NK-92 (cell line): ENCODE results near the gene ARID3A.
"Not testable (repeated sequence)": the region's sequence is repeated elsewhere in the genome, so short reads cannot be mapped to it uniquely, and the experiment has no call there.

ENCODE experiments used
- DNase-seq: peaks from one replicate; lab custom pipeline; 2025; ENCODE audit not compliant: unreplicated experiment; lab: John Stamatoyannopoulos, UW

Gene ARID3A

DNA sequence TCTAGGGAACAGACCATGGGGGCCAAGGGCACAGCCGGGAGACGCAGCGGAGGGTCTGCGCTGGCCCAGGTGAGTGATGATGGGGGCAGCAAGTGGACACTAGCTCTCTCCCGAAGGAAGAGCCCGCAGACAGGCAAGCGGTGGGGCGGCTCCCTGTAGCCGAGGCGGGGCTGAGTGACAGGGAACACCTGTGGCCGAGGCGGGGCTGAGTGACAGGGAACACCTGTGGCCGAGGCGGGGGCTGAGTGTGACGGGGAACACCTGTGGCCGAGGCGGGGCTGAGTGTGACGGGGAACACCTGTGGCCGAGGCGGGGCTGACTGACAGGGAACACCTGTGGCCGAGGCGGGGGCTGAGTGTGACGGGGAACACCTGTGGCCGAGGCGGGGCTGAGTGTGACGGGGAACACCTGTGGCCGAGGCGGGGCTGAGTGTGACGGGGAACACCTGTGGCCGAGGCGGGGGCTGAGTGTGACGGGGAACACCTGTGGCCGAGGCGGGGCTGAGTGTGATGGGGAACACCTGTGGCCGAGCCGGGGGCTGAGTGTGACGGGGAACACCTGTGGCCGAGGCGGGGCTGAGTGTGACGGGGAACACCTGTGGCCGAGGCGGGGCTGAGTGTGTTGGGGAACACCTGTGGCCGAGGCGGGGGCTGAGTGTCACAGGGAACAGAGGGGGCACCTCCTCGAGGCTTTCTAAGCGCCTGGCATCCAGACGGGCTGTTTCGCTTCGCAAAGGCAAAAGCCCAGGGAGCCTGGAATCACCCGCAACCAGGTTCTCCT is 34.2 kb upstream of the ARID3A start:
- DNase-seq, result not testable (repeated sequence)

- DNase-seq, result no peak
Observed at GRCh38 chr19:892243-892893, 33.5 kb upstream of the ARID3A start.

DNA sequence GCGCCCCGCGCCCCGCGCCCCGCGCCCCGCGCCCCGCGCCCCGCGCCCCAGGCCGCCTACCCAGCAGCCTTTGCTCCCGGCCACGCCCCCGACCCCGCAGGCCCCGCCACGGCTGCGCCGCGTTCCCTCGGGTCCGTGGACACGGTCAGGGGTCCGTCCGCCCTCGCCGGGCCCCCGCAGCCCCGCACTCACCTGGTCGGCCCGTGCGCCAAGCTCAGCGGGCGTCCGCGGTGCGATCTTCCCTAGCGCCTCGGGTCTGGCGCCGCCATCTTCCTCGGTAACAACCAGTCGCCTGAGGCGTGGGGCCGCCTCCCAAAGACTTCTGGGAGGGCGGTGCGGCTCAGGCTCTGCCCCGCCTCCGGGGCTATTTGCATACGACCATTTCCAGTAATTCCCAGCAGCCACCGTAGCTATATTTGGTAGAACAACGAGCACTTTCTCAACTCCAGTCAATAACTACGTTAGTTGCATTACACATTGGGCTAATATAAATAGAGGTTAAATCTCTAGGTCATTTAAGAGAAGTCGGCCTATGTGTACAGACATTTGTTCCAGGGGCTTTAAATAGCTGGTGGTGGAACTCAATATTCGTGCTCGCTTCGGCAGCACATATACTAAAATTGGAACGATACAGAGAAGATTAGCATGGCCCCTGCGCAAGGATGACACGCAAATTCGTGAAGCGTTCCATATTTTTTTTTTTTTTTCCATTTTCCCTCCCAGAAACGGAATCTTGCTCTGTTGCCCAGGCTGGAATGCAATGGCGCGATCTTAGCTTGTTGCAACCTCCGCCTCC is 32.7 kb upstream of the ARID3A start, which contains the start of the genes MED16 and RNU6-9:
Gene MED16 (minus strand): TSS at position 294 of the 796 bp plus-strand sequence. CDS start 2,056 bp downstream, outside the sequence.
Gene RNU6-9 (plus strand): TSS at position 591 of the 796 bp plus-strand sequence.
- DNase-seq, result no peak

DNA sequence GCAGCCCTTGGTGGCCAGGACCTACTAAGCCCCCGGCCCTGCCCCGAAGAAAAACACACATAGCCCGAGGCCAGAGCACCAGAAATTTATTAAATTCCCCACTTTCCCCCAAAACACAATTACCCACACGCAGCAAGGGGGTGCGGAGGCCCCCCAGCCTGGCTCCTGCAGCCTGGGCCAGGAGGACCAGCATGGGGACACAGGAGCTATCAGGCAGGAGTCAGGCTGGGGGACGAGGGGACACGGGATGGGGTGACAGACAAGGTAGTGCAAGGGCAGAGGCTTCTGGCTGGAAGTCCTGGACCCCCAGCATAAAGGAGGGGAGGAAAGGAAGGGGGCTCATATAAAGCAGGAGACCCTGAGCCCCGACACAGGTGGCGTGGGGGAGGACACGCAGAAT is 29.4 kb upstream of the ARID3A start:
- no peak for DNase-seq

GRCh38 chr19:896999-897398 is 28.8 kb upstream of the ARID3A start:
- no peak for DNase-seq

DNA sequence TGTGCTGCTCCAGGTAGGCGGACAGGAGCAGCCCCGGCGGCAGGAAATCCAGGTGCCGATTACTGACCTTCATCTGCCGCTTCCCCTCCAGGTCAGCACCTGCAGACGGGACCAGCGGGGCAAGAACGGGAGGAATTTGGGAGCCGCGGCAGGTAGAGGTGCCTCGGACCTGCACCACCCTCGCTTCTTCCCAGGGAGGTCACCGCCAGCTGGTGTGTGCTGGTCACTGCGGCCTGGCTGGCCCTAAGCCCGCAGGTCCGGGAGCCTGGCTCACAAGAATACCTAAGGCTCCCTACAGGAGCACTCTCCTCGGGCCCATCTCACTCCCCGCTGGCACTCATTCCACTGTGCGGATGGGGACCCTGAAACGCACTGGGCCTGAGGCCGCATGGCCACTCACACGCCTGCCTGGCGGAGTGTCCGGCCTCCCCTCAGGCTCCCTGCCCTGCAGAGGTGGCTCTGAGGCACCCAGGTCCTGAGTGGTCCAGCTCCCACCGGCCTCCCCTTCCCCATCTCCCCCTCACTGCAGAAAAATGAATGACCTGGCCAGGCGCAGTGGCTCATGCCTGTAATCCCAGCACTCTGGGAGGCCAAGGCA is 28.3 kb upstream of the ARID3A start:
- DNase-seq, result no peak

GRCh38 chr19:898663-899062 is 27.2 kb upstream of the ARID3A start:
- no peak for DNase-seq

DNA sequence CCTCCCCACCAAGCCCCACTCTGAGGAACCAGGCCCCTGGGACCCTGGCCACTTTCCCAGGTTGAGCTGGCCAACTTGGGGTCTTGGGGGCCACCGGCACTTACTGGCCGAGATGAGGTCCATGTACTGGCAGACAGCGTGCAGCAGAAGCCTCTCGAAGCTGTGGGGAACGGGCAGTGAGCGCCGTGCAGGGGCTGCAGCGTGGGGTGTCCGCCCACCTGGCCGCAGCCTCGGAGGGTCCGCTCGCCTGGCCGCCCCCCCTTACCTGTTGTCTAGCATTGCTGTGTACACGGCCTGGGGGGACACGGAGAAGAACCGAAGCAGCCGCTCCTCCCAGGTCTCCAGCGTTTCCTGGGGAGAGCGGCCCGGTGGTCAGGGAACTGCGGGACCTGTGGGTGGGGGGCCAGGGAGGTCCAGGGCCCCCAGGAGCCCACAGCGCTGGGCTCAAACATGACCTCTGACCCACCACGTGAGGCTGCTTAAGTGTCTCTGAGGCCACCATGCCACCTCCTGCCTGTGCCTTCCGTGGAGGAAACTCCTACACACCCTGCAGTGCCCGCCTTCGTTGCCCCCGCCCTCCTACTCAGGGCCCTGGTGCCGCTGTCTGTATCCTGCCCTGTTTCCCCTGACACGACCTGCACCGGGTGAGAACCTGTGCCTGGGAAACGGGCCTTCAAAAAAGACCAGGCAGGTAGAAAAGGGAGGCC is 26.3 kb upstream of the ARID3A start:
- no peak for DNase-seq

- no peak for DNase-seq
Observed at GRCh38 chr19:900043-900301, 25.9 kb upstream of the ARID3A start.

DNA sequence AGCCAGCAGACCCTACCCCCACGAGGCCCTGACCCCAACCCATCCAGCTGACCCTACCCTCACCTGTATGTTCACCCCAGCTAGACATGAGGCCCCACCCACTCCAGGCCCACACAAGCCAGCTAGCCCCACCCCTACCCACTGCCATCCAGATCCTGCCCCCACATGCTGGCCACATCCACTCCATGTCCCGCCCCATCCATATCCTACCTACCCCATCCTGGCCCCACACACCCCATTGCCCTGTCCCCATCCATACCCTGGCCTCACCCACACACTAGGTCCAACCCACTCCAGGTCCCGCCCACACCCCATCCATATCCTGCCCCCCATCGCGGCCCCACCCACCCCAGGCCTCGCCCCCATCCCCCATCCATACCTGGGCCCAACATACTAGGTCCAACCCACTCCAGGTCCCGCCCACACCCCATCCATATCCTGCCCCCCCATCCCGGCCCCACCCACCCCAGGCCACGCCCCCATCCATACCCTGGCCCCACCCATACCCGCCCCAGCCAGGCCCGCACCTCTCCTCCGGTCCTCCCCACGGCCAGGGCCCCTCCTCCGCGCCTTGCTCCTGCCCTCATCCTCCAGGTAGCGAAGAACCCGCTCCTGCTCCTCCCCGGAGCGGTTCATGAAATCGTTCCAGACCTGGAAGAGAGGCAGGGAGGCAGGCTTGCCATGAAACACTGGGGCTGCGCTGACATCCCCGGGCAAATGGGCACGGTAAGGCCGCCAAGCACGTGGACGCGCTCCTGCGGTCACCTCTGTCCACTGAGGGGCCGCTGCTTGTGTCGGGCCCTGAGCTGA is 25.3 kb upstream of the ARID3A start:
- DNase-seq, result no peak

DNA sequence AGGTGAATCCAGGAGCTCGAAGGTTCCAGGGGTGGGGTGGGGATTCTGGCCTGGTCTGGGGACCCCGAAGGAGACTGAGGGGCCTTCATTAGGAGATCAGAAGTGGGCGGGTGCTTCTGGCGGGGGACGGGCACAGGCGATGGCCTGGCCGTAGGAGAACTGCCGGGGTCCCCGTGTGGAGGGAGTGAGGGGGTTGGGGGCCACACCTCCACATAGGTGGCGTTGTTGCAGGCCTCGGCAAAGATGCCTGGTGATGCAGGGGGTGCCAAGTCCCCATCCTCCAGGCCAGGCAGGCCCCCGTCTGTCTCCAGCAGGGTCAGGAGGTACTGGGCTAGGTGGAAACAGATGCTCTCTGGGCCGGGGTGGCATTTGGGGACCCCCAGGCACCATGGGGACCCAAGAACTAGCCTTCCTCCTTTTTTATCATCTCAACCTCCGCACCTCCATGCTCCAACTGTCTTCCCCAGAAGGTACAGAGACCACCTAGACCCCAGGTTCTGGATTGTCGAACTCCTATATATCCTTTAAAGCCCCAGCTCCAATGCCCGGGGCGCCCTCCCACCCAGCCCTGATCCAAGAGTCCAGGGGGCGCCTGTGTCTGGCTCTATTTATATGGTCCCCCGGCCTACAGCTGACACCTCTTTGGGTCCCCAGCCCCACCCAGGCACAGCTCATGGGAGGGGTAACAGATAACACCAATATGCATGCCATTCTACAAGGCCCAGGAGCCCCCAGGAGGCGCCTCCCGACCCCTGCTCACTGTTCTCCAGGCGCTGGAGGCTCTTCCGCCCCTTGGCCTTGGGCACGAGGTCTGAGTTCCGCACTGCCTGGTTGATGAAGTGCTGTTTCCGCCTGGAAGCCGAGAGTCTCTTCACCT is 24.4 kb upstream of the ARID3A start:
- no peak for DNase-seq

DNA sequence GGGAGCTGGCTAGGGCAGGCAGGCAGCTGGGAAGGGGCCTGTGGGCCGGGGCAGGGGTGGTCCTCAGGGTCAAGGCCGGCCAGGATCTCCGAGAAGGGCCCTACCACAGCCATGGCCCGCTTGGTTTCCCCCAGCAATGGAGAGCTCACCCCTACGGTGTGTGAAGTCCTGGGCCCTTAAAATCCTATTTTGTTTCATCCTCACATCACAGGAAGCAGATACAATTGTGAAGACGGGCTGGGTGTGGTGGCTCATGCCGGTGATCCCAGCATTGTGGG is 23.8 kb upstream of the ARID3A start:
- no peak for DNase-seq

- no peak for DNase-seq
Observed at GRCh38 chr19:902446-903226, 23.2 kb upstream of the ARID3A start.

DNA sequence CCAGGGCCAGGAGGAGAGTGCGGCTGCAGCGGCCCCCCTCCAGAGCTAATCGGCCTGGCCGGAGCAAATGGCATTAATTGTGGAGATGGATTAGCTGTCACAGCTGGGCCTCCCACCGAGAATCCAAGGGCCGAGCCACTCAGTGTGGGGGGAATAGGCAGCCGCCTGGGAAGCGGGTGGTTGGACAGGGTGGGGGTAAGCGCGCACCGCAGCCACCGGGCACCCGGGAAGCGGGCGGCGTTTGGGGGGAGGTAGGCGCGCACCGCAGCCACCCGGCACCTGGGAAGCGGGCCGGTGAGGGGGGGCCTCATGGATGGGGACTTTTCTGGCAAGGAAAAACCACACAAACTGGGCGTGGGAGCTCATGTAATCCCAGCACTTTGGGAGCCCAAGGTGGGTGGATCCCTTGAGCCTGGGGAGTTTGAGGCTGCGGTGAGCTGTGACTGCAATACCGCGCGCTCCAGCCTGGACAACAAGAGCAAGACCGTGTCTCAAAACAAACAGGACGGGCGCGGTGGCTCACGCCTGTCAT is 22.5 kb upstream of the ARID3A start:
- no peak for DNase-seq

DNA sequence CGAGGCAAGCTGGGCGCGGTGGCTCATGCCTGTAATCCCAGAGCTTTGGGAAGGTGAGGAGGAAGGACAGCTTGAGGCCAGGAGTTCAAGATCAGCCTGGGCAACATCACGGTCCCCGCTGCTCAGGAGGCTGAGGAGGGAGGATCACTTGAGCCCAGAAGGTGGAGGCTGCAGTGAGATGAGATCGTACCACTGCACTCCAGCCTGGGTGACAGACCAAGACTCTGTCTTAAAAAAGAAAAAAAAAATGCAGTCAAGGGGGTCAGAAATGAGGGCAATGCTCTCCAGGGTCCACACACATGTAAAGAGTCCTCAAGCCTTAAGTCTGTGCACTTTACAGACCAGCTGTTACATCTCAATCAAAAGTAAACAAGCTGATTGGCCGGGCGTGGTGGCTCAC is 21.3 kb upstream of the ARID3A start:
- no peak for DNase-seq

- DNase-seq, result no peak
Observed at GRCh38 chr19:906480-906879, 19.4 kb upstream of the ARID3A start.

DNA sequence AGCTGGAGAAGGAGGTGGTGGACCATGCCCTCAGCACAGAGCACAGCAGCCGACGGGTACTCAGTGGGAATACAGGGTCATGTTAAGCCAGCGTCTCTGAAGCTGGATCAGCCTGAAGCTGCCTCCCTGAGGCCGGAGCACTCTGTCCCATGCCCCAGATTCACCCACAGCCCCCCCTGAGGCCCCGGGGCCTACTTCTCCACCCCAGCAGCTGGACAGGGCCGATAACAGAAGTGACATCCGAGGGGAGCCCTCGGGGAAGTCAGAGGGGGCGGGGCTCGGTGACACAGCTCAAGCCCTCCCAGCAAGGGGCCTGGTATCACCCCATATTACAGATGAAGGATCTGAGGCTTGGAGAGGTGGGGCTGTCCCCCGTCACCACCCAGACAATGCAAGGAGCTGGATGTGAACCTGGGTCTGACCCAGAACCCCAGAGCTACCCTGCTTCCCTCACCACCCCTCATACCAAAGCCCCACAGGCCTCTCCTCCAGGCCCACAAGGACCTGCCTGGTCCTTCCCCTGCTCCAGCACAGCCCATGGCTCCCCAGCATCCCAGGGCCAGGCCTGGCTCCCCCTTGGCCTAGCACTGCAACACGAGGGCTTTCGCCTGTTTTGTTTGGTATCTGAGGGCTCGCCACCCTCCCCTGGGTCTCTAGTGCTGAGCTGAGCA is 18.5 kb upstream of the ARID3A start:
- DNase-seq, result no peak
